GM12801 (cell line): Measurements from ENCODE around the gene CACNG1.

ENCODE experiments used
- TF ChIP-seq, protein P1 (sequence below): IDR thresholded peaks from one replicate; pipeline ENCODE4 v1.5.1; 2011; ENCODE audit warnings: control low read depth; ENCODE audit not compliant: insufficient read length; ENCODE audit errors: extremely low read depth

Gene CACNG1

DNA sequence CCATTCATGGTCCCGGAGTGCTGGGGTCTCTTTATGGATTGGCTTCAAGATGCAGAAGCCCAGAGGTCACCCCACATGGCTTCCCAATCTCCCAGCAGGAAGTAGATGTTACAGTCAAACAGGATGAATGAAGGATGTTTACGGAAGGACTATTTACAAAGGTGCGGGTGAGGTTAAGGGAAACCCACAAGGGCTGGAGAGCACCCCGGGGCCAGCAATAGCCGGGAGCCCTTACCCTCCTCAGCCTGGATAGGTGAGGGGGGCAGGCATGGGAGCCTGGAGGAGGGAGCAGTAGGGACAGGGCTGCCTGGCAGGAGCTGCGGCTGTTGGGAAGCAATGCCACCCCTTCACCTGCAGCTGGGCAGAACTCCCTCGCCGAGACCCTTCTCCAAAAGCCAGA is 24.5 kb upstream of the CACNG1 start:
- TF ChIP-seq, protein P1, sequence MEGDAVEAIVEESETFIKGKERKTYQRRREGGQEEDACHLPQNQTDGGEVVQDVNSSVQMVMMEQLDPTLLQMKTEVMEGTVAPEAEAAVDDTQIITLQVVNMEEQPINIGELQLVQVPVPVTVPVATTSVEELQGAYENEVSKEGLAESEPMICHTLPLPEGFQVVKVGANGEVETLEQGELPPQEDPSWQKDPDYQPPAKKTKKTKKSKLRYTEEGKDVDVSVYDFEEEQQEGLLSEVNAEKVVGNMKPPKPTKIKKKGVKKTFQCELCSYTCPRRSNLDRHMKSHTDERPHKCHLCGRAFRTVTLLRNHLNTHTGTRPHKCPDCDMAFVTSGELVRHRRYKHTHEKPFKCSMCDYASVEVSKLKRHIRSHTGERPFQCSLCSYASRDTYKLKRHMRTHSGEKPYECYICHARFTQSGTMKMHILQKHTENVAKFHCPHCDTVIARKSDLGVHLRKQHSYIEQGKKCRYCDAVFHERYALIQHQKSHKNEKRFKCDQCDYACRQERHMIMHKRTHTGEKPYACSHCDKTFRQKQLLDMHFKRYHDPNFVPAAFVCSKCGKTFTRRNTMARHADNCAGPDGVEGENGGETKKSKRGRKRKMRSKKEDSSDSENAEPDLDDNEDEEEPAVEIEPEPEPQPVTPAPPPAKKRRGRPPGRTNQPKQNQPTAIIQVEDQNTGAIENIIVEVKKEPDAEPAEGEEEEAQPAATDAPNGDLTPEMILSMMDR: no peak

DNA sequence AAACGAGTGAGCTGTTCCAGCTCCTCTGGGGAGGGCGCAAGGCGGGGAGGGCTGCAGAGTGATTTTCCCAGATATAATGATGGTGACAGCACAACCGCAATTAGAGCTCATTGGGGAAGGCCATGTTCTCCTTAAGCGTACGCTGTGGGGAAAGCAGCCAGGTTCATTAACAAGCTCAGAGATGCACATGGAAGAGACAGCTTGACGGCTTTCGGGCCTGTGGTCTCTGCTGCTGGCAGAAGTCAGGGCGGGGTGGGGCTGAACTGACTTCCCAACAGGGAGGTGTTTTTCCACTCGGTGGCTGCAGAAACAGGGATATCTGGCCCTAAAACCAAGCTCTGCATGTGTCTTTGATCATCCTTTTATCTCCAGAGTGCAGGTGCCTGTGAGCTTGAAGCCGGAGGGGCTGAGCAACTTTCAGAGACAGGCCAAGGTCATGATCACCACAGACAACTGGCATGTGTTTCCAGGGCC is 24.0 kb upstream of the CACNG1 start:
- TF ChIP-seq, protein P1: no peak

DNA sequence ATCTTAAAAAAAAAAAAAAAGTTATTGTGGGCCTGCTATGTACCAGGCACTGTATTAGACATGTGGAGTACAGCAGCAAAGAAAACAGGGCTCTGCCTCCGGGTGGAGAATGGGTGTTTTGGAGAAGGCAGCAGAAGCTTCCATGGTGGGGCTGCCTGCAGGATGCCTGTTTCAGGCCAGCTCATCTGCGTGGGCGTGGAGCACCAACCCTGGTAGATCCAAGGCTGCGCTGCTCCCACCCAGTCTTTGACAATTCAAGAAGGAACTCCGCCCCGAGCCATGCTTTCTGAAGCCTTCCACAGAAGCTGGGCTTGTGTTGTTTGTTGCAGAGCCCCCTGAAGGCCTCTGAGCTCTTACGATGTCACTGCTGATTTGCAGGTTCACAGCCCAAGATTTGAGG is 23.2 kb upstream of the CACNG1 start:
- TF ChIP-seq, protein P1: no peak

DNA sequence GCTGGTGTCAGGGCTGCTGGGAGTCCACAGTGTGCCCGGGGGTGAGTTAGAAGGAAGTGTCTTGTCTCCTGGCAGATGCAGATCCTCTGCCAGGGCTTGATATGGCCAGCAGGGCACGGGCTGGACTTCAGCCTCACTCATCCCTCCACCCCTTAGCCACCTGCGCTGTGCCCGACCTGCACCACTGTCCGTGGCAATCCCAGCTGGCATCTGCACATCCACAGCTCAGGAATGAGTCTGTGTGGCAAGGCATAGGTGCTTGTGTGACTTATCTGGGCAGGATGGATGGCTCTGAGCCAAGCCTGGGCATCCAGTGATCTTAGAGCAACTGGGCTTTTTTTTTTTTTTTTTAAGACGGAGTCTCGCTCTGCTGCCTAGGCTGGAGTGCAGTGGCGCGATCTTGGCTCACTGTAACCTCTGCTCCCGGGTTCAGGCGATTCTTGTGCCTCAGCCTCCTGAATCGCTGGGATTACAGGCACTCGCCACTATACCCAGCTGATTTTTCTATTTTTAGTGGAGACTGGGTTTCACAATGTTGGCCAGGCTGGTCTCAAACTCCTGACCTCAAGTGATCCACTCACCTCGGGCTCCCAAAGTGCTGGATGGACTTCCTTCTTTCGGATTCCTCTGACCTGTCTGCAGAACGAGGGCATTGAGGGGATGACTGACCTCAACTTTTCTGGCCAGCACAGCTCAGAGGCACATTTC is 22.5 kb upstream of the CACNG1 start:
- TF ChIP-seq, protein P1: no peak

DNA sequence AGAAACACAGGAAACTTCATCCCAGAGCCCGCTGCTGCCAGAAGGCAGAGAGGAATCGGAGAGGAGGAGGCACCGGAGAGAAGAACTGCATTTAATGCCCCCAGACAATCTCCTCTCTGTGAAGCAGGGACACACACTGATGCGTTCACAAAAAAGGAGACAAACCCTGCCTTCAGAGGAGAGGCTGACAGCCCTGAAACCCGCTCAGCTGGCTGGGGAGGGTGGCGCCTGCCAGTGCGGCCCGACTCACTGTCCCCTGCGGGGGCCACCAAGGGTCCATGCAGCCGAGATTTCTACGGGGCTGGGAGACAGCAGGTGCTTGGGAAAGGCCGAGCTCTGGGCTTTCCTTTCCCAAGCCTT is 21.9 kb upstream of the CACNG1 start:
- TF ChIP-seq, protein P1: no peak

DNA sequence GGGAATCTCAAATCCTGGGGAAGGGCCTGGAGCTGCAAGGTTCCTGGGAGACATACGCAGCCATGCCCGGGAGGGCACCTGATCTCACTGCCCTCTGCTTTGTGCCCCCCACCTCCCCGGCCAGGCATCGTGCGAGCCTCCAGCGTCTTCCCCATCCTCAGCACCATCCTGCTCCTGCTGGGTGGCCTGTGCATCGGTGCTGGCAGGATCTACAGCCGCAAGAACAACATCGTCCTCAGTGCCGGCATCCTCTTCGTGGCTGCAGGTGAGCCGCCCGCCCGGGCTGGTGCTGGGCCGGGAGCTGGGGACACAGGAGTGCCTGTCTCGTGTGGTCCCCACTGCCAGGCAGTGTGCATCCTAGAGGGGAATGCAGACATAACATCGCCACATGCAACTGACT is 19.6 kb upstream of the CACNG1 start:
- TF ChIP-seq, protein P1: no peak

DNA sequence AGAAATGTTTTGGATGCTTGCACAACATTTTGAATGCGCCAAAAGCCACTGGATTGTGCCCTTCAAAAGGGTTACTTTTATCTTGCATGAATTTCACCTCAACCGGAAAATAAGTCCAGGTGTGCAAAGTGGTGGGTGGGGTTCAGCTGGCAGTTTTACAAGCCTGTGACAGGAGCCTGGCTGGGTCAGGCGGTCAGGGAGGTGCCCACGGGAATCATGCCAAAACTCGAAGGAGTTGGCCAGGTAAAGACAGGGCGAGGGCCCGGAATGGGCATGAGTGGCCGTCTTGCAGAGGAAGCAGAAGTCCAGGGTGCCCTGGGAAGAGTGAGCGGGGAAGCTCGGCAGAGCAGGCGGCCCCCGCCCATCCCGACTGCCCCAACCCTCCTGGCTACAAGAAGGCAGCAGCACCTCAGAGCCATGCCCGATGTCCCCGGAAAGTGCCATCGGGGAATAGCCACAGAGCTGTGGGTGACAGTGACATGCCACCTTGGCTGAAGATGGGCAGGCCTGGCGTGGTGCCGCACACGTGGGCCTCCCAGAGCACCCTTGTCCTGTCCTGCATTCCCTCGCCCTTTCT is 19.1 kb upstream of the CACNG1 start:
- TF ChIP-seq, protein P1: no peak
